Hematopoietic multipotent progenitor cell treated with erythropoietin and hydrocortisone succinate and interleukin-3 and kit ligand, for 17 days (in vitro differentiated cells): ENCODE data around the gene ANO8.
"Not testable (repeated sequence)": the region's sequence is repeated elsewhere in the genome, so short reads cannot be mapped to it uniquely, and the experiment has no call there.

Experiments used
- DNase-seq: peaks from one replicate; pipeline ENCODE4 v3.0.0-alpha.2; 2015; ENCODE audit warnings: low spot score

ANO8 gene

GRCh38 chr19:17292301-17293074 lies 42.2 kb downstream of the ANO8 start:
- DNase-seq = peak; percentile 82

GRCh38 chr19:17289489-17289888 lies 45.2 kb downstream of the ANO8 start:
- peak; percentile 54 for DNase-seq

- DNase-seq = no peak
These were observed 47.9 kb downstream of the ANO8 start for GRCh38 chr19:17286752-17287151.

- DNase-seq = no peak
These were observed 48.4 kb downstream of the ANO8 start for GRCh38 chr19:17286263-17286662.

- no peak for DNase-seq
These were observed 49.1 kb downstream of the ANO8 start for GRCh38 chr19:17285415-17286135.

GRCh38 chr19:17283504-17283996 lies 51.1 kb downstream of the ANO8 start:
- DNase-seq = no peak

- DNase-seq = peak; percentile 90
These were observed 52.0 kb downstream of the ANO8 start for GRCh38 chr19:17282488-17283125.

GRCh38 chr19:17281391-17282304 lies 53.0 kb downstream of the ANO8 start, which contains the start of gene ANKLE1:
TSS of gene ANKLE1 (plus strand) at chr19:17281901. CDS start at chr19:17281921, 20 bp downstream.
- peak; percentile 95 for DNase-seq

GRCh38 chr19:17279436-17279835 lies 55.2 kb downstream of the ANO8 start:
- no peak for DNase-seq

GRCh38 chr19:17275441-17276175 lies 59.0 kb downstream of the ANO8 start:
- DNase-seq = no peak

GRCh38 chr19:17274892-17275291 lies 59.8 kb downstream of the ANO8 start:
- not testable (repeated sequence) for DNase-seq
